ENCODE measurements around the gene TMSB4Y.

Gene TMSB4Y

GRCh38 chrY:13703568-13703968 lies at the start of gene TMSB4Y:
Gene TMSB4Y (plus strand): TSS chrY:13703899.
- DNase-seq (ENCODE audit: low spot score): peak; percentile 51

DNA sequence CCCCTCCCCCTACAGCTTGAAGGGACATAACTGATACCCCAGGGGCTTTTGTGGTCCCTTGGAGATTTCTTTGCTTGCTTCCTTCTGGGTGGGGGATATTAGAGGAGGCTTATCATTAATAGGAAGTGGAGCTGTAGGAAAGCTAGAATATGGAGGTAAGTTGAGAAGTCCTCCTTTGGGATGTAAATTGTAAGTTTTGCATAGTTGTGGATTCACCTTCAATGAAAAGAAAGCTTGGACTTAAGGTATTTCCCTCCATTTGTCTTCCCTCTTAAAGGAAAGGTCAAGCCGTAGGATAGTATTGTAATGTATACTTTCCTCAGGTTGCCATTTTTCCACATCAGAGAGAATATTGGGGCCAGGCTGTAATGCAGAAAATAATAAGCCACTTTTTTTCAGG lies 39.5 kb upstream of the TMSB4Y start:
- DNase-seq (ENCODE audit: low spot score): no peak

GRCh38 chrY:13671122-13671521 lies 32.6 kb upstream of the TMSB4Y start:
- DNase-seq (ENCODE audit: low spot score): no peak

DNA sequence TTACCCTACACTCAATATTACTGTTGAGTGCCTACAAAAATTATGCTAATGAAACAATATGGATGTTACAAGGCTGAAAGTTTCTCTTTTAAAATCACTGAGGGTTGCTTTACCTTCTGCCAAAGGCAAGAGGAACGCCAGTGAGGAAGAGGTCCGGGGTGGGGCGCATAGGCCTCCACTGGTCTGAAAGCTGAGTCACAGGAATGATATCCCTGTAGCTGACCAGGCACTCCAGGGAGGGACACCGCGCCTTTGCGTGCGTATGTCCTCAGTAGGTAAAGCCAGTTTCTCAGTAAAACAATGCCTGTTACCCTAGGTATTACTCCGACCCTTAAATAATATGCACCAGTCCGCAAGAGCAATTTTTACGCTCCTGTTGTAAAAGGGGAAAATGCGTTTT lies 1.4 kb upstream of the TMSB4Y start:
- no peak for DNase-seq (ENCODE audit: low spot score)

DNA sequence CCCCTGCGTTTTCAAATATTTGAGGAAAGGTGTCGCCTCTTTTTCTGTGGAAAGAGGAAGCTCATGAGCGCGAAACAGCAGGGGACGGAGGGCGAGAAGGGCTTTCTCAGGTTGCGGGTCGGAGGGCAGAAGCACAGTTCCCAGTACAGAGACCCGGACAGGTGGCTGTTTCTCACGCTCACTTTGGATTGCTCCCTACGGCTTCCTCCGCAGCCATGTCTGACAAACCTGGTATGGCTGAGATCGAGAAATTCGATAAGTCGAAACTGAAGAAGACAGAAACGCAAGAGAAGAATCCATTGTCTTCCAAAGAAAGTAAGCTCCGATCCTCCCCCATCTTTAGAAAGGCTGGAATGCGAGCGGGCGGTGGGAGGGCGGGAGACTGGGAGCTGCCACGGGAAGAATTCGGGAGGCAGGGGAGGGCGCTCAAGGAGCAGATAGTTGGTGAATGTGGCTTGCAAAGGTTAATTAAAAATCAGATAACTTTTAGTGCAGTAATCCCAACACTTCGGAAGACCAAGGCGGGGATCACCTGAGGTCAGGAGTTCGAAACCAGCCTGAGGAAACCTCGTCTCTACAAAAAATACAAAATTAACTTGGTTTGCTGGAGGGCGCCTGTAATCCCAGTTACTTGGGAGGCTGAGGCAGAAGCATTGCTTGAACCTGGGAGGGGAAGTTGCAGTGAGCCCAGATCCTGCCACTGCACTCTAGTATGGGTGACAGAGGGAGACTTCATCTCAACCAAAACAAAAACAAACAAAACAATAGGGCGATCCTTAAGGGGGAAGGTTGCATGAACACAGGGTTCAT lies 627 bp downstream of the TMSB4Y start:
- DNase-seq (ENCODE audit: low spot score): peak; percentile 8

DNA sequence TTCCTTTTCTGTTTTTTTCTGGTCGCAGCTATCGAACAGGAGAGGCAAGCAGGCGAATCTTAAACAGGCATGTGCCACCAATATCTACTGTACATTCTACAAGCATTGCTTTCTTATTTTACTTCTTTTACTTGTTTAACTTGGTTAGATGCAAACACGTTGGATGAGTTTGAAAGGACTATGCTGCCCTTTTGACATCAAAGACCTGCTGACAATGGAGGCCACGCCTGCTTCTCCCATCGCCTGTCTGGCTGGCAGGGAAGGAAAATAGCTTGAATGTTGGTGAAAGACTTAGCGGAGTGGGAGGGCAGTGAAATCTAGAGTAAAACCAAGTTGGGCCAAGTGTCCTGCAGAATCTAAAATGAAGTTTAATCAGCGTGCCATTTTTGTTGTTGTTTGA lies 1.5 kb downstream of the TMSB4Y start:
- DNase-seq (ENCODE audit: low spot score): peak; percentile 4

DNA sequence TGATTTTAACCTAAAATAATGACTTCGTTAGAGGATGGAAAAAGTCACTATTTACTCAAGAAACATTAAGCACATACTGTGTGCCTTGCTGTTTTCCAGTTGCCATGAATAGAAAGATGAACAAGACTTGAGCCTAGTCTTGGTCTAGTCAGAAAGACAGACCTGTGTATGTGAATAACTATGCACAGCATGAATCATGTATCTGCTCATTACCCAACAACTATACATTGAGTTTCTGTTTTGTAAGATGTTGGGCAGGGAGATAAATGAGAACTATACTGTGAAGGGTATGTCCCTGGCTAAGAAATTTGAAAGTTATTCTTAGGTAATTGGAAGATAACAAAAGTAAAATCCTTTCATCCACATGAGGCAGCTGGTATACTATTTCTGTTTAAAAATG lies 4.3 kb downstream of the TMSB4Y start:
- DNase-seq (ENCODE audit: low spot score): no peak

DNA sequence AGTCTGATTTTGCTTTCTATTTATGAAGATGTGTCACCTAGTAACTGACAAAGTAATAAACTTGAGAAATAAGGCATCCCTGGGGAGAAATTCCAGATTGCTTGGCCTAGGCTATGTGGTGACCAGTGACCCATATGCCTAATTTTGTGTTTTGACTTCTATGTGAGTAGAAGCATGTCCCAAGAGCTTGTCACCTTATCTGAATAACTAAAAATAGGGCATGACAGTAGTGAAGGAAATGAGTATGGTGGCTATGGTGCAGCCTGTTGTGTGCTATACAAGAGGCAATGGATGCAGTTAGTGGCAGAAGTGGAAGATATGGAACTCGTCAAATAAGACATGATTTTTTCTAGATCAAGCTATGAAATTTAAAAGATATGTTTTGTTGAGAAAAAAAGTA lies 15.3 kb downstream of the TMSB4Y start:
- no peak for DNase-seq (ENCODE audit: low spot score)

DNA sequence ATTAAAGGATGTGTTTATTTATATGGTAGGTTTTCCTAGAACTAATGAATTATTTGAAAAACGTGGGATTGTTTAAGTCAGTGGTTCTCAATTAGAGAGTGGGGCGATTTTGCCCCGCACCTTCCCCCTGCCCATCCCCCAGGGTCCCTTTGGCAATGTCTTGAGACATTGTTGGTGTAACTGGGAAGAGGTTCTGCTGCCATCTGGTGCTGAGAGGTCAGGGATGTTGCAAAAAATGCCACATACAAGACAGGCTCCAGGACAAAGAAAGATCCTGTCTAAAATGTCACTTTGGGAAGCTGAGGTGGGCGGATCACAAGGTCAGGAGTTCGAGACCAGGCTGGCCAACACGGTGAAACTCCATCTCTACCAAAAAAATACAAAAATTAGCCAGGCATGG lies 25.8 kb downstream of the TMSB4Y start:
- no peak for DNase-seq (ENCODE audit: low spot score)

- peak; percentile 4 for DNase-seq (ENCODE audit: low spot score)
Observed at GRCh38 chrY:13738618-13739017, 34.9 kb downstream of the TMSB4Y start.

GRCh38 chrY:13751289-13752071 lies 47.8 kb downstream of the TMSB4Y start:
- DNase-seq (ENCODE audit: low spot score): no peak

- no peak for DNase-seq (ENCODE audit: low spot score)
Observed at GRCh38 chrY:13754661-13755060, 51.0 kb downstream of the TMSB4Y start.

Measured in hematopoietic multipotent progenitor cell treated with erythropoietin and hydrocortisone succinate and interleukin-3 and kit ligand, for 17 days (in vitro differentiated cells).